NCI-H446 (cell line): ENCODE data around the gene CNBD2.
"Not testable (repeated sequence)": the region's sequence is repeated elsewhere in the genome, so short reads cannot be mapped to it uniquely, and the experiment has no call there.

Experiments
- DNase-seq, 2 experiments: peaks; one replicate each; lab custom pipeline; 2025; lab: John Stamatoyannopoulos, UW

CNBD2 gene

GRCh38 chr20:36026131-36026530 lies 57.7 kb downstream of the CNBD2 start:
- DNase-seq: not testable (repeated sequence)

GRCh38 chr20:36028106-36028808 lies 59.9 kb downstream of the CNBD2 start:
- no peak for DNase-seq

DNA sequence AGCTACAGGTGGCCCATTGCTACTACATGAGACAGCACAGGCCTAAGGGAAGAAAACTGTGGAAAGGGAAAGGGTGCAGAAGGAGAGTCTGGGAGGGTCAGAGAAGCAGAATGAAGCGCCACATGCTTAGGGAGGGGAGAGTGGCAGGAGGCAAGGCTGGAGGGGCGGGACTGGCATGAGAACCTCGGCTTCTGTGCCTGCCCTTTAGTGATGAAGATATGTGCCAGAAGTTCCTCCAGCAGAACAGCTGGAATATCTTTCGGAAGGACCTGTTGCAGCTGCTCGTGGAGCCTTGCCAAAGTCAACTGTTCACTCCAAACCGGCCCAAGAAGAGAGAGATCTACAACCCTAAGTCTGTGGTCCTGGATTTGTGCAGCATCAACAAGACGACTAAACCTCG lies 61.8 kb downstream of the CNBD2 start:
- DNase-seq: no peak

- no peak for DNase-seq
Observed at GRCh38 chr20:36031806-36032205, 63.4 kb downstream of the CNBD2 start.

DNA sequence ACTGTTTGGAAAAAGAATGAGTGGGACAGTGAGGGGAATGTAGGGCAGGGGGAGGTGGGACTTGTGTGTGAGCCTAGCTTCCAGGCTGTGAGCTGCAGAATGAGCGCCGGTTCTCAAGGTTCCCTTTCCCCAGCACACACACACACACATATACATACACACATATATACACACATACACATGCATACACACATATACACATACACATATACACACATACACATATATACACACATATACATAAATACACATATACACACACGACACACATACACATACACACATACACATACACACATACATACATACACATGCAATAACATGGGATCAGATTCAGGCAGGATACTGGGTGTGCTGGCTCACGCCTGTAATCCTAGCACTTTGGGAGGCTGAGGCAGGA lies 66.5 kb downstream of the CNBD2 start:
- DNase-seq: no peak

DNA sequence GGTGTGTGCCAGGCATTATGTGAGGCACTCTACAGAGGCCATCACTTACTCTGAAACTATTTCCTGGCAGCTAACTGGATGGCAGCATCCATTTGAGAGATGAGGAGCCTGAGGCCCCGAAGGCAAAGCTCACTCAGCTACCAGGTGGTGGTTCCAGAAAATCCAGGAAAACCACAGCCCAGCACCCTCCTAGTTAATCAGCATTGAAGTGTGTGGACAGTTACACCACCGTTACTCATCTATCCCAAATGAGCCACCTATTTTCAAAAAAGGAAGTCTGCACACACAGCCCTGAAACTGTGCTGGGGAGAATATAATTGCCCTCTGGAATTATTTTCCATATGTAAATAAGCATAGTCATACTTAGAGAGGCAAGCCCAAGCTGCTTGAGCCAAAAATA lies 67.4 kb downstream of the CNBD2 start:
- DNase-seq: no peak

- DNase-seq: no peak
Observed at GRCh38 chr20:36036688-36037087, 68.3 kb downstream of the CNBD2 start.

DNA sequence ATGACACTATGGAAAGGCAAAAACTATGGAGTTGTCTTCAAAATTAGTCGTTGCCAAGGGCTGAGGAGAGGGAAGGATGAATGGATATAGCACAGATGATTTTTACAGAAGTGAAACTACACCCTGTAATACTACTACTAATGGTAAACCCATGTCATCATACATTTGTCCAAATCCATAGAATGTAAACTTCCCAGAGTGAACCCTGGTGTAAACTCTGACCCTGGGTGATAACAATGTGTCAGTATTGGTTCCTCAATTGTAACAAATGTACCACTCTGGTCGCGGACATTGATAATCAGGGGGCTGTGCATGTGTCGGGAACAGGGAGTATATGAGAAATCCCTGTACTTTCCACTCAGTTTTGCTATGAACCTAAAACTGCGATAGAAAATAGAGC lies 72.2 kb downstream of the CNBD2 start:
- no peak for DNase-seq

DNA sequence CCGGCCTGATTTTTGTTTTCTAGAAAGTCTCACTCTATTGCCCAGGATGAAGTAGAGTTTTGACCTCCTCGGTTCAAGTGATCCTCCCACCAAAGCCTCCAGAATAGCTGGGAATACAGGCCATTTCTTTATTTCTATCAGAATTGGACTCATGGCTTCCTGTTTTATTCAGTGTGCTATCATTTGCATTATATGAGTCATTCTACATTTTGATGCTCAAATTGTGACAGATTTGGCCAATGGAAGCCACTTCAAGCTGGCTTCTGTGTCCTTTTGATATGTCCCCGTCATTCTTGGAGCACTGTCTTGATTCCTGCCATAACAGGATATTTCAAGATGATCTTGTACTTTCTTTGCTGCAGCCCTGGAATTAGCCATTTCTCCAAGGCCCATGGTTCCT lies 75.1 kb downstream of the CNBD2 start:
- DNase-seq: no peak

DNA sequence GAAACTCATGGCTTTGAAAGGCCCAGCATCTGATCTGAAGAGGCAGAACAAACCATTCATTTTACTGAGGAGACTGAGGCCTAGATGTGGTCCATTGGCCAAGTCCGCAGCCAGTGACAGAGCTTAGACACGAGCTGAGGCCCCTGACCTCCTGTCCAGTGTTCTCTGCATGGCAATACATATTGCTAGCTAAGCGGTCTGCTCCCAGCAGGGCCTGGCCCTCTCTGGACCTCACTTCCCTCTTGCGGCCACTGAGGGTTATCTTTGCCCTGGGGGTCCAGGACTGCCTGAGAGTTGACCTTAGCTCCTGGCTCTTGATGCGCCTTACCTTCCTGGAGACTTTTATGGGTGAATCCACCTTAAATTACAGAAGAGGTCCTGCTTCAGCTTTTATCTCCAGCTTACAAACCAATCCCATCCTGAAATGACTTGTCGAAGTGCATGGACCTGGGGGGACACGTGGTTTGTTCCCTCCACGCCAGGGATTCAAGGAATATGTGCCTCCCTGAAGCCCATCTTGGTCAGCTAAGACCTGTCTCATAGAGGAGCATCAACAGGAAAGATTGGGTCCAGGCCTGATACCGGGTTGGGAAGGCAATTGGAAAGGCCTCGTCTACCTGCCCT lies 75.6 kb downstream of the CNBD2 start:
- no peak for DNase-seq

- no peak for DNase-seq
Observed at GRCh38 chr20:36045373-36045714, 77.0 kb downstream of the CNBD2 start.

DNA sequence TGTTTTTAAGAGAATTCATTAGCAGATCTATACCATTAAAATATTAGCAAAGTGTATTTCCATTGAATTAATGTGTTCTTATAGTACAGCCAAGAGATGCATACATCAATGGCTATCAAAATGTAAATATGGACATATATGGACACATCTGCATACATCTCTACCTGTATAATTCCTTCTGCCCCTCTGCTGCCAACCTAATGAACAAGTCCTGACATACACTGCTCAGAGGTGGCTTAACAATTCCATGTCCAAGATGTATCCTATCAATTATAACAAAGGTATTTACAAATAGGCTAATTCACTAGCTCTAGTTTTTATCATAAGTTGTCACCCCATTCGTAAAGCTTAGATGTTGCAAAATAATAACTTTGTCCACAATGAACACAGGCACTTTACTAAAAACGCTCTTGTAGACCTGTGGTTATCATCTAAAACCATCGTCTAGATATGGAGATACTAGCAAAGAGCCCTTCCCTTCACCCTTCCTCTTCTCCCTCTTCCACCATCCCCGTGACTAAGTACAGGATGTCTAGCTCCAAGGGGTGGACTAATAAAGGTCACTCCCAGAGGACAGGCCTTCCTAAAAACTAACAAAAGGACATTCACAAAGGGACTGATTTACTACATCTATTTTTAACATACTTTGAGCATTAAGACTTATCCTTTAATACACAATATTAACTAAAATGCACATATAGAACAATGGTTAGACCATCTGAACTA lies 77.8 kb downstream of the CNBD2 start:
- not testable (repeated sequence) for DNase-seq

DNA sequence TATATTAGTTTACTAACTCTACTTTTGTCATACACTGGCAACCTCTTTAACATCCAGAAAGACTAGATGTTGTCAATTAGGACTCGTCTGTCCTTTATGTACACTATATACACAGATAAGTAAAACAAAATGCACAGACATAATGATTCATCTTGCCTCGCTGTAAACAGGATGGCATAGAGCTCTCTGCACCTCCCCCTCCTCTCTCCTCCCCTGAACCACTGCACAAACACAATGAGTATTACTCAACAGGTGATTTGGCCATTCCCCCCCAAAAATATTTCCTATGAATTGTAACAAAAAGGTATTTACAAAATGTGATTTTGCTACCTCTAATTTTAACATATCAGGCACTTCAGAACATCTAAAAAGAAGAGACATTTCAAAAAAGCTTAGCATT lies 81.0 kb downstream of the CNBD2 start:
- not testable (repeated sequence) for DNase-seq

- DNase-seq: peak; percentile 42 to 89
Observed at GRCh38 chr20:36050436-36051317, 82.3 kb downstream of the CNBD2 start.

GRCh38 chr20:36051318-36052116 lies 83.1 kb downstream of the CNBD2 start:
- DNase-seq: no peak

DNA sequence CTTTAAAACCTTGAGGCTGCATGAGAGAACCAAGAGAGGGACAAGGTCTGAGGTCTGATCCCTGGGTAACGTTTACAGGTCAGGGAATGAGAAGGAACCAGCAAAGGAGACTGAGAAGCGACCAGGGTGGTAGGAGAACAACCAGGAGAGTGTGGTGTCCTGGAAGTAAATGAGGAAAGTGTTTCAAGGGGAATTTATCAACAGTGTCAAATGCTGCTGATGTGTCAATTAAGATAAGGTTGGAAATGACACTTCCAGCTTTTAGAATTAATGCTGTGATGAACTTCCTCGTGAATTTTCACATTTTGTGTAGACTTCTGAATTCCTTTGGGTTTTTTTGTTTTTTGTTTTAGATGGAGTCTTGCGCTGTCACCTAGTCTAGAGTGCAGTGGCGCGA lies 83.7 kb downstream of the CNBD2 start:
- no peak for DNase-seq

GRCh38 chr20:36053863-36054518 lies 85.6 kb downstream of the CNBD2 start:
- DNase-seq: not testable (repeated sequence)

DNA sequence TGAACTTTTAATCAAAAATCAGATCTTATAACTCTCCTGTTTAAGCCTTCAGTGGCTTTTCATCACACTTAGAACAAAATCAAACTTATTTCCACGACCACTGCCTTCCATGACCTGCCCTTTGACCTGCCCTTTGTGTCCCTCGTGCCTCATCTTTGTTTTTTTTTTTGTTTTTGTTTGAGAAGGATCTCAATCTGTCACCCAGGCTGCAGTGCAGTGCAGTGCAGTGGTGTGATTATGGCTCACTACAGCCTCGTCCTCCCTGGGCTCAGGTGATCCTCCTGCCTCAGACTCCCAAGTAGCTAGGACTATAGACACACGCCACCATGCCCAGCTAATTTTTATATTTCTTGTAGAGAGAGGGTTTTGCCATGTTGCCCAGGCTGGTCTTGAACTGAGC lies 86.8 kb downstream of the CNBD2 start:
- DNase-seq: no peak

DNA sequence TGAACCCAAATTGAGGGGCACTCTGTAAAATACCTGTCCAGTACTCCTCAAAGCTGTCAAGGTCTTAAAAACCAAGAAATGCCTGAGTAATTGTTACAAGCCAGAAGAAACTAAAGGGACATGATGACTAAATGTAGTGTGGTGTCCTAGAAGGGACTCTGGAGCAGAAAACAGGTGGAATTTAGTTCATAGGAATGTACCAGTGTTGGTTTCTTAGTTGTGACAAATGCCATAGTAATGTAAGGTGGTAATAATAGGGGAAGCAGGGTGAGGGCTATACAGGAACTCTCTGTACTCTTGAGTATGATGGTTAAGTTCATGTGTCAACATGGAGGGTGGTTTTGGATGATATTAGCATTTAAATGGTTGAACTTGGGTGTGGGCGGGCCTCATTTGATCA lies 92.3 kb downstream of the CNBD2 start:
- DNase-seq: no peak

GRCh38 chr20:36061754-36062153 lies 93.4 kb downstream of the CNBD2 start:
- DNase-seq: peak; percentile 85 to 94

DNA sequence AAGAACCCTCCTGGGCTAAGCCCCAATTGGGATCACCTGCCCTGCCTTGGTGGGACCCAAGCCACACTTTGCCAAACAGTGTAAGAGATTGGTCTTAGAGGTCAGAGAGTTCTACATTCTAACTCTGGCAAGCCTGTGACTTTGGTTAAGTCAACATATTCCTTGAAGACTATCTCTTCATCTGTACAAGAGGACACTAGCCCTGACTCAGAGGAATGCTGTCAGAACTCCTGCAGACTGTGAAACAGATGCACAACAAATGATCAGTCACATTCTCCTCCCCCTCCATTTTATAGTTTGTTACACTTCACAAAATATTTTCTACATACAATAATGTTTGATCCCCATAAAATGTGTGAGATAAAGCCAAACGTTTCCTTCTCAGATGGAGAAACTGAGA lies 94.4 kb downstream of the CNBD2 start:
- no peak for DNase-seq
